K562 (cell line): ENCODE data around the gene DTX1. TPM values are rescaled to one million over a fixed set of nuclear protein-coding genes. Genes with fewer than 3 reads are reported as not detected.
A peak's percentile ranks its signal among the peaks of the same experiment; 100 is the strongest.

ENCODE experiments used
- ATAC-seq: fragments of 200-7000 bp; cut with Tn5 transposase; 3 replicates; pipeline ENCODE4 v1.9.1; 2020; ENCODE audit warnings: moderate library complexity
- Bru-seq: library from RNA; stranded (reverse); fragments of 400-500 nt; gene quantifications from one replicate; lab custom pipeline; 2021; lab: Mats Ljungman, UMichigan
- BruChase-seq, 2 experiments: library from RNA; stranded (reverse); fragments of 400-500 nt; gene quantifications; one replicate each; lab custom pipeline; 2021; lab: Mats Ljungman, UMichigan
- BruUV-seq: library from RNA; stranded (reverse); fragments of 400-500 nt; replicated peaks from 2 replicates; lab custom pipeline; 2021; lab: Mats Ljungman, UMichigan
- CTCF ChIA-PET: fragments of 300-600 bp; formaldehyde crosslinking; extraction: SDS; loops from one replicate; lab custom pipeline; 2021; ENCODE audit warnings: low intra/inter-chr PET ratio; lab: Yijun Ruan, JAX
- POLR2A ChIA-PET: fragments of 300-600, 350-650 bp; sonication (Branson Sonifier 250); formaldehyde crosslinking; extraction: SDS; loops from one replicate; lab custom pipeline; 2021; ENCODE audit warnings: antibody characterized with exemption, inconsistent platforms; lab: Yijun Ruan, JAX
- DNase-seq, 4 experiments: peaks; one replicate each; pipeline versions ENCODE4 v3.0.0 to v3.0.0-alpha.2; 2011 to 2018; ENCODE audit warnings: low spot score in 3 of 4, mixed read lengths in 3 of 4; ENCODE audit errors: extremely low read depth in 1 of 4
- FAIRE-seq: peaks from 2 replicates; lab custom pipeline; 2011; peaks lifted over from hg19 to GRCh38; lab: Jason Lieb, UNC
- H2AFZ ChIP-seq: 2 replicates; pipeline ENCODE4 v1.6.0; 2011; ENCODE audit warnings: low read depth, low read length, control low read depth, inconsistent platforms
- H3K27ac ChIP-seq: fragments of 200-600 bp; 3 replicates; pipeline ENCODE4 v1.8.0; 2011; ENCODE audit warnings: low read depth, mild to moderate bottlenecking, control low read depth, inconsistent platforms, low read length, moderate library complexity, mixed read lengths; ENCODE audit errors: extremely low read depth
- H3K27me3 ChIP-seq, 2 experiments: fragments of 300-600 bp in 1 of 2; 2 replicates in 1 of 2; 3 replicates in 1 of 2; pipeline versions ENCODE4 v1.6.0 to v1.8.0; 2011; ENCODE audit warnings: inconsistent platforms in 2 of 2, low read length in 2 of 2, mild to moderate bottlenecking in 1 of 2, mixed read lengths in 1 of 2, moderate library complexity in 1 of 2; ENCODE audit not compliant: control insufficient read depth in 2 of 2, insufficient read depth in 2 of 2
- H3K36me3 ChIP-seq: fragments of 300-600 bp; 3 replicates; pipeline ENCODE4 v1.8.0; 2011; ENCODE audit warnings: mild to moderate bottlenecking, low read length, inconsistent platforms; ENCODE audit not compliant: control insufficient read depth, insufficient read depth
- H3K4me1 ChIP-seq, 2 experiments: fragments of 200-600 bp in 1 of 2; replicated peaks in 1 of 2; 2 replicates in 1 of 2; 3 replicates in 1 of 2; pipeline versions ENCODE4 v1.5.1 to v1.8.0; 2011; ENCODE audit warnings: inconsistent platforms in 2 of 2, low read length in 2 of 2, mild to moderate bottlenecking in 1 of 2, mixed read lengths in 1 of 2, moderate library complexity in 1 of 2; ENCODE audit not compliant: control insufficient read depth in 2 of 2, insufficient read depth in 2 of 2
- H3K4me2 ChIP-seq: 2 replicates; pipeline ENCODE4 v1.6.1; 2011; ENCODE audit warnings: low read length, control low read depth, inconsistent platforms, mixed read lengths; ENCODE audit not compliant: insufficient read depth
- H3K4me3 ChIP-seq: fragments of 200-600 bp; sonication (generic), shearing (Covaris generic); 2 replicates; pipeline ENCODE4 v1.5.1; 2016; ENCODE audit warnings: control low read depth, inconsistent platforms
- H3K79me2 ChIP-seq: fragments of 200-600 bp; 3 replicates; pipeline ENCODE4 v1.8.0; 2011; ENCODE audit warnings: low read length, inconsistent platforms; ENCODE audit not compliant: control insufficient read depth, insufficient read depth
- H3K9ac ChIP-seq, 2 experiments: 2 replicates each; pipeline versions ENCODE4 v1.6.0 to v1.6.1; 2011; ENCODE audit warnings: low read depth in 2 of 2, low read length in 2 of 2, control low read depth in 1 of 2, inconsistent platforms in 1 of 2, mild to moderate bottlenecking in 1 of 2, mixed read lengths in 1 of 2; ENCODE audit not compliant: insufficient read depth in 1 of 2
- H3K9me1 ChIP-seq: one replicate; pipeline ENCODE4 v1.6.0; 2011; ENCODE audit warnings: inconsistent platforms, mild to moderate bottlenecking, low read length, moderate library complexity; ENCODE audit not compliant: control insufficient read depth, insufficient read depth
- H3K9me3 ChIP-seq: replicated peaks from 2 replicates; pipeline ENCODE4 v1.5.1; 2011; ENCODE audit warnings: low read depth, low read length, inconsistent platforms; ENCODE audit not compliant: control insufficient read depth, insufficient read depth
- H4K20me1 ChIP-seq: replicated peaks from 2 replicates; pipeline ENCODE4 v1.6.1; 2011; ENCODE audit warnings: low read length, inconsistent platforms, mixed read lengths; ENCODE audit not compliant: control insufficient read depth, insufficient read depth
- SAFB ChIP-seq: fragments of 200-400 bp; formaldehyde crosslinking; IDR thresholded peaks from 2 replicates; pipeline ENCODE4 v1.6.1; 2017; ENCODE audit warnings: low read depth, low read length, borderline replicate concordance
- SIRT6 ChIP-seq: IDR thresholded peaks from one replicate; pipeline ENCODE4 v1.6.1; 2012; ENCODE audit warnings: low read depth, mild to moderate bottlenecking, control low read depth, inconsistent platforms, low read length, moderate library complexity
- WGBS: fragments of 100-300 bp; shearing (Covaris generic); methylation state at CpG from one replicate; pipeline ENCODE4 v1.1.6; 2016; ENCODE audit warnings: low coverage, mixed read lengths; ENCODE audit not compliant: insufficient coverage; ENCODE audit errors: missing lambda C conversion rate; 5-methylcytosine and 5-hydroxymethylcytosine counted together
- in situ Hi-C: fragments of 300-500 bp; cut with MboI; formaldehyde crosslinking; loops from 4 replicates; pipeline ENCODE4 v1.15.0; 2018; ENCODE audit warnings: inconsistent platforms, mixed read lengths
- intact Hi-C: fragments of 100-400 bp; cut with micrococcal nuclease; formaldehyde crosslinking; loops from 2 replicates; pipeline ENCODE4 v1.14.2; 2022
- long read RNA-seq, 3 experiments: library from polyadenylated mRNA in 2 of 3; library from RNA in 1 of 3; unstranded in 2 of 3; stranded (forward) in 1 of 3; transcript quantifications; one replicate each; pipeline ENCODE4 v2.0.0, GENCODE V29; 2019 to 2022
- polyA minus RNA-seq, 3 experiments: library from RNA; depleted of rRNA, polyadenylated mRNA; stranded (reverse); fragments of >200 nt; gene quantifications; 2 replicates each; pipeline ENCODE4 v1.2.3, GENCODE V29; 2011
- polyA plus RNA-seq, 8 experiments: library from polyadenylated mRNA; depleted of rRNA in 4 of 8; stranded (reverse) in 5 of 8; unstranded in 3 of 8; fragments of >200 nt; fragmentation: Nextera tagmentation in 2 of 8; fragmentation: Illumina TruSeq in 1 of 8; extraction: Ambion mirVana in 2 of 8; extraction: Trizol in 1 of 8; gene quantifications; 2 replicates each; pipeline versions ENCODE4 v1.2.1 to v1.2.3, GENCODE V29; 2011 to 2014; ENCODE audit warnings: inconsistent platforms in 1 of 8, missing spikeins in 1 of 8
- total RNA-seq, 7 experiments: library from RNA; depleted of rRNA in 6 of 7; stranded (reverse); fragments of >200 nt in 6 of 7; fragmentation: Illumina TruSeq in 2 of 7; extraction: Trizol in 2 of 7; gene quantifications; 2 replicates each; pipeline versions ENCODE4 v1.2.1 to v1.2.3, GENCODE V29; 2011 to 2021; ENCODE audit warnings: low replicate concordance in 1 of 7

The DTX1 gene
- not detected in 2 replicates for total RNA-seq (2011; cell fraction: chromatin; rRNA removed; ENCODE audit: low replicate concordance)
- total RNA-seq (2011; cell fraction: nucleolus; rRNA removed), result not detected in 2 replicates
- total RNA-seq (2011; cell fraction: nucleoplasm; rRNA removed), result not detected in 2 replicates
- total RNA-seq (2014; rRNA removed) (not detected in 2 replicates), total RNA-seq (2014; rRNA removed; fragmentation: Illumina TruSeq; extraction: Trizol) (not detected in 2 replicates), total RNA-seq (2015; rRNA removed; fragmentation: Illumina TruSeq; extraction: Trizol) (not detected in 2 replicates), total RNA-seq (2021) (not detected in 2 replicates), polyA plus RNA-seq (2011; rRNA removed) (not detected in 2 replicates), polyA plus RNA-seq (2014; fragmentation: Illumina TruSeq; extraction: Trizol) (not detected in 2 replicates), polyA plus RNA-seq (2014; fragmentation: Nextera tagmentation; extraction: Ambion mirVana) (not detected), polyA plus RNA-seq (2014; rRNA removed) (not detected in 2 replicates), polyA minus RNA-seq (2011; rRNA and poly(A)+ RNA removed) (not detected in 2 replicates), Bru-seq, nascent RNA (not detected), BruChase-seq, experiment 1, labeled RNA remaining after a 2-hour chase (not detected), BruChase-seq, experiment 2, labeled RNA remaining after a 6-hour chase (not detected)
- not detected in 2 replicates for polyA plus RNA-seq (2011; cell fraction: cytosol; rRNA removed)
- not detected in 2 replicates for polyA plus RNA-seq (2011; cell fraction: nucleus; rRNA removed)
- polyA plus RNA-seq (2012), result not detected in 2 replicates
- polyA minus RNA-seq (2011; cell fraction: cytosol; rRNA and poly(A)+ RNA removed), result not detected in 2 replicates
- polyA minus RNA-seq (2011; cell fraction: nucleus; rRNA and poly(A)+ RNA removed), result not detected in 2 replicates
- long read RNA-seq, experiment 1, result 0 reads
- long read RNA-seq, experiment 2, result 0 reads
- long read RNA-seq, experiment 3, result 0 reads

- Histone ChIP-seq H3K9ac (no peak within 1 kb of the TSS), H3K9me3 (no peaks in the 10 kb centered on the region), H3K36me3 (no peaks in the 10 kb centered on the region), H3K79me2 (no peaks in the 10 kb centered on the region), H3K27ac (no peak within 1 kb of the TSS), H3K4me2 (no peak within 1 kb of the TSS), H2AFZ (no peak within 1 kb of the TSS), H3K4me1 (peaks cover 0 to 18% of the 10 kb centered on the region in 2 experiments; a peak in 1 of 5 replicates), H3K27me3 (peaks cover 8 to 37% of the 10 kb centered on the region in 2 experiments; a peak in 3 of 5 replicates), H4K20me1 (peaks cover 8% of the 10 kb centered on the region), H3K9me1 (no peaks in the 10 kb centered on the region), H3K4me3 (no peak within 1 kb of the TSS)
- WGBS, result 4% methylated on average over 35 of the region's 94 CpGs
- TF ChIP-seq SAFB (peak; percentile 89; the same call in 1 of the 2 replicates), SIRT6 (no peak)
- FAIRE-seq (no peak), ATAC-seq (no peak), DNase-seq (peak in 1 of 4 experiments; percentile 24)
- CTCF ChIA-PET, result no interaction called here
- intact Hi-C loops, result no loop called here
- in situ Hi-C loops, result no loop called here
- POLR2A ChIA-PET, result interaction anchor here (0.7 kb wide), 1 partner anchor 440 kb away, joined by 3 read pairs; no protein-coding TSS in a partner anchor
- BruUV-seq, result no TSS peak
Measured at GRCh38 chr12:113056631-113057488, at the start of gene DTX1. Gene DTX1 (plus strand): TSS chr12:113056730. CDS start chr12:113058193, 1,463 bp downstream.
